Esophagus squamous epithelium (tissue), 4 donors: ENCODE measurements around the gene ATPAF2.

Experiments used
- POLR2A ChIP-seq, 4 donors: fragments of 450-650 bp; IDR thresholded peaks; one replicate each; pipeline ENCODE4 v1.6.1; 2017; ENCODE audit warnings: antibody characterized with exemption in 4 of 4, mild to moderate bottlenecking in 4 of 4, moderate library complexity in 3 of 4
- TF ChIP-seq, protein P1 (sequence below), 6 experiments: fragments of 450-650 bp in 4 of 6; fragments of 200-600 bp in 2 of 6; sonication (generic) in 2 of 6; IDR thresholded peaks; one replicate each; pipeline ENCODE4 v1.5.1; 2016 to 2019; ENCODE audit warnings: antibody characterized with exemption in 6 of 6, mild to moderate bottlenecking in 4 of 6, moderate library complexity in 4 of 6

DNA sequence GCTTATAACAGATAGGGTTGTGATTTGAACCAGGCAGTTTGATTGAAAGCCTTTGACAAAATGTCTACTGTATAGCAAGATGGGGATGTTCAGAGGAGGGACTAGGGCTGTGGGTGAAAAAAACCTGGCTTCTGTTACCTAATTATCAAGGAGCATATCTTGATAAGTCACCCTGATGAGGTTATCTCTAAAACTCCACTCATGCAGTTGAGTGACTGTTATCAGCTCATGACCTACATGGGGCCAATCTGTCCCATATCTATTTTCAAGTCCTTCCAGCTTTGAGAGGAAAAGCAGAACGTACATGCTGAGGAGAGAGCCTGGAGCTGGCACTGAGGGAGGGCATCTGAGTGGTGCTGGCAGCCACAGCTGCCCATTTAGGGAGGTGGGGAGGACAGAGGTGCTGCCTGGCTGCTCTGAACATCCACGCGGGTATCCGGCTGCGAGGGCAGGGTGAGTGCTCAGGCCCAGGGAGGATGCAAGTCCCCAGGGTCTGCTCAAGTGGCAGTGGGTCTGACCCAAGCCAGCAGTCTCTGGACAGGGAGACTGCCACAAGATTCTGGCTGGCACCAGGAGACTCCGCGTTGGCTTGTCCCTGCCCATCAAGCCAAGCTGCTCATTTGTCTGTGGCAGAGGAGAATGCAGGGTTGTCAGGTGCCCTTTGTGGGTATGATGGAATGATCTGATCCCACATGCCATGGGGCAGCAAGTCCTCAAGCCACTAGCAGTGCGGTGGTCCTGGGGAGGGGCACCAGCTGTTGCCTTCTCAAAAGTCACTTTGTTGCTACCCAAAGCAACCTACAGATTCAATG, 29.2 kb downstream of the ATPAF2 start:
- TF ChIP-seq, protein P1, sequence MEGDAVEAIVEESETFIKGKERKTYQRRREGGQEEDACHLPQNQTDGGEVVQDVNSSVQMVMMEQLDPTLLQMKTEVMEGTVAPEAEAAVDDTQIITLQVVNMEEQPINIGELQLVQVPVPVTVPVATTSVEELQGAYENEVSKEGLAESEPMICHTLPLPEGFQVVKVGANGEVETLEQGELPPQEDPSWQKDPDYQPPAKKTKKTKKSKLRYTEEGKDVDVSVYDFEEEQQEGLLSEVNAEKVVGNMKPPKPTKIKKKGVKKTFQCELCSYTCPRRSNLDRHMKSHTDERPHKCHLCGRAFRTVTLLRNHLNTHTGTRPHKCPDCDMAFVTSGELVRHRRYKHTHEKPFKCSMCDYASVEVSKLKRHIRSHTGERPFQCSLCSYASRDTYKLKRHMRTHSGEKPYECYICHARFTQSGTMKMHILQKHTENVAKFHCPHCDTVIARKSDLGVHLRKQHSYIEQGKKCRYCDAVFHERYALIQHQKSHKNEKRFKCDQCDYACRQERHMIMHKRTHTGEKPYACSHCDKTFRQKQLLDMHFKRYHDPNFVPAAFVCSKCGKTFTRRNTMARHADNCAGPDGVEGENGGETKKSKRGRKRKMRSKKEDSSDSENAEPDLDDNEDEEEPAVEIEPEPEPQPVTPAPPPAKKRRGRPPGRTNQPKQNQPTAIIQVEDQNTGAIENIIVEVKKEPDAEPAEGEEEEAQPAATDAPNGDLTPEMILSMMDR (IDR thresholded peaks at IDR 0.05): no peak
- TF ChIP-seq POLR2A (IDR thresholded peaks at IDR 0.05): no peak
